ENCODE measurements around the gene ZNF467. TPM values are rescaled to one million over a fixed set of nuclear protein-coding genes. Genes with fewer than 3 reads are reported as not detected.
A peak's percentile ranks its signal among the peaks of the same experiment; 100 is the strongest.

The ZNF467 gene
- total RNA-seq, 1 experiment from 2014 or later = 3.5 TPM

- no peak for TF ChIP-seq EZH2 (IDR thresholded peaks at IDR 0.05; ENCODE audit: borderline replicate concordance, low read depth, low read length, poor library complexity, severe bottlenecking)
- no peak for TF ChIP-seq CTCF (conservative IDR thresholded peaks at IDR 0.05; ENCODE audit: low read depth, low read length)
- Histone ChIP-seq H3K27ac (ENCODE audit: low read depth, low read length, poor library complexity, severe bottlenecking) (no peak overlapping the region), H3K36me3 (ENCODE audit: insufficient read depth, low read length, poor library complexity, severe bottlenecking) (no peaks in the 10 kb centered on the region), H3K4me3 (ENCODE audit: low read depth, low read length, poor library complexity, severe bottlenecking) (no peak overlapping the region), H3K27me3 (replicated peaks; ENCODE audit: insufficient read depth, low read depth, low read length, poor library complexity) (no peaks in the 10 kb centered on the region), H3K9me3 (ENCODE audit: low read depth, low read length, poor library complexity, severe bottlenecking) (no peaks in the 10 kb centered on the region), H3K4me1 (ENCODE audit: insufficient read depth, low read length, poor library complexity, severe bottlenecking) (no peaks in the 10 kb centered on the region)
- no peak for DNase-seq (ENCODE audit: low spot score)
- no TSS peak for BruUV-seq (replicated peaks)
- POLR2A ChIA-PET (ENCODE audit: low non-redundant PET) = no interaction called here
- CTCF ChIA-PET = interaction anchor here (1.2 kb wide), 1 partner anchor 138 kb away, joined by 4 read pairs; no protein-coding TSS in a partner anchor
- intact Hi-C loops (cut with micrococcal nuclease; ENCODE audit: unreplicated experiment) = loop anchor here (10.0 kb wide), 1 partner anchor 245 kb away; no protein-coding TSS in a partner anchor
These were observed 26.8 kb upstream of the ZNF467 start for GRCh38 chr7:149800169-149800555.

- no TSS peak for BruUV-seq (replicated peaks)
- TF ChIP-seq CTCF (conservative IDR thresholded peaks at IDR 0.05; ENCODE audit: low read depth, low read length) (peak; percentile 68), EZH2 (IDR thresholded peaks at IDR 0.05; ENCODE audit: borderline replicate concordance, low read depth, low read length, poor library complexity, severe bottlenecking) (no peak)
- Histone ChIP-seq H3K27me3 (replicated peaks; ENCODE audit: insufficient read depth, low read depth, low read length, poor library complexity) (no peaks in the 10 kb centered on the region), H3K27ac (ENCODE audit: low read depth, low read length, poor library complexity, severe bottlenecking) (no peak overlapping the region), H3K36me3 (ENCODE audit: insufficient read depth, low read length, poor library complexity, severe bottlenecking) (no peaks in the 10 kb centered on the region), H3K4me1 (ENCODE audit: insufficient read depth, low read length, poor library complexity, severe bottlenecking) (no peaks in the 10 kb centered on the region), H3K9me3 (ENCODE audit: low read depth, low read length, poor library complexity, severe bottlenecking) (no peaks in the 10 kb centered on the region), H3K4me3 (ENCODE audit: low read depth, low read length, poor library complexity, severe bottlenecking) (no peak overlapping the region)
- ChIA-PET CTCF (interaction anchor here (1.2 kb wide), 1 partner anchor 137 kb away, joined by 4 read pairs; no protein-coding TSS in a partner anchor), POLR2A (ENCODE audit: low non-redundant PET) (no interaction called here)
- DNase-seq (ENCODE audit: low spot score) = peak; percentile 17
- intact Hi-C loops (cut with micrococcal nuclease; ENCODE audit: unreplicated experiment) = loop anchor here (10.0 kb wide), 1 partner anchor 245 kb away; no protein-coding TSS in a partner anchor
These were observed 26.2 kb upstream of the ZNF467 start for GRCh38 chr7:149799397-149800168.

- no peaks in the 10 kb centered on the region for H3K27me3 ChIP-seq (replicated peaks; ENCODE audit: insufficient read depth, low read depth, low read length, poor library complexity)
- H3K27ac ChIP-seq (ENCODE audit: low read depth, low read length, poor library complexity, severe bottlenecking) = no peak overlapping the region
- intact Hi-C loops (cut with micrococcal nuclease; ENCODE audit: unreplicated experiment) = no loop called here
- CTCF ChIA-PET = no interaction called here
- no peaks in the 10 kb centered on the region for H3K36me3 ChIP-seq (ENCODE audit: insufficient read depth, low read length, poor library complexity, severe bottlenecking)
- H3K9me3 ChIP-seq (ENCODE audit: low read depth, low read length, poor library complexity, severe bottlenecking) = no peaks in the 10 kb centered on the region
- no peak overlapping the region for H3K4me3 ChIP-seq (ENCODE audit: low read depth, low read length, poor library complexity, severe bottlenecking)
- DNase-seq (ENCODE audit: low spot score) = no peak
- no TSS peak for BruUV-seq (replicated peaks)
- TF ChIP-seq EZH2 (IDR thresholded peaks at IDR 0.05; ENCODE audit: borderline replicate concordance, low read depth, low read length, poor library complexity, severe bottlenecking) (no peak), CTCF (conservative IDR thresholded peaks at IDR 0.05; ENCODE audit: low read depth, low read length) (no peak)
- POLR2A ChIA-PET (ENCODE audit: low non-redundant PET) = no interaction called here
- H3K4me1 ChIP-seq (ENCODE audit: insufficient read depth, low read length, poor library complexity, severe bottlenecking) = no peaks in the 10 kb centered on the region
These were observed 24.4 kb upstream of the ZNF467 start for GRCh38 chr7:149797771-149798170.
